ENCODE measurements around the gene SPAAR. TPM values are rescaled to one million over a fixed set of nuclear protein-coding genes. Genes with fewer than 3 reads are reported as not detected.

SPAAR gene
- total RNA-seq, 1 donor, result 0.72 TPM

- no peaks in the 10 kb centered on the region for H3K36me3 ChIP-seq (ENCODE audit: insufficient read depth, low read length)
- H3K4me3 ChIP-seq (ENCODE audit: insufficient read depth, low read length), result no peak overlapping the region
- peak; percentile 41 for DNase-seq (ENCODE audit: insufficient read length, low spot score, missing footprints)
- no peaks in the 10 kb centered on the region for H3K9me3 ChIP-seq (ENCODE audit: low read depth, low read length)
- no peaks in the 10 kb centered on the region for H3K27me3 ChIP-seq (ENCODE audit: insufficient read depth, low read length)
- no peak overlapping the region for H3K4me2 ChIP-seq (ENCODE audit: insufficient read depth, low read length)
- H3K27ac ChIP-seq (ENCODE audit: low read depth, low read length), result peak overlapping the region; percentile 53
- peak overlapping the region; percentile 13 for H2AFZ ChIP-seq (ENCODE audit: low read length)
- no peaks in the 10 kb centered on the region for H4K20me1 ChIP-seq (ENCODE audit: insufficient read depth, low read length)
- H3K79me2 ChIP-seq (ENCODE audit: insufficient read depth, low read length), result no peaks in the 10 kb centered on the region
- peaks cover 13% of the 10 kb centered on the region for H3K4me1 ChIP-seq (ENCODE audit: insufficient read depth, low read length)
- no peak for TF ChIP-seq CTCF (IDR thresholded peaks at IDR 0.05; ENCODE audit: extremely low read depth, low read depth, low read length)
Observed at GRCh38 chr9:35951736-35952135, 42.4 kb downstream of the SPAAR start.

- Histone ChIP-seq H3K79me2 (ENCODE audit: insufficient read depth, low read length) (no peaks in the 10 kb centered on the region), H3K4me2 (ENCODE audit: insufficient read depth, low read length) (no peak overlapping the region), H3K9me3 (ENCODE audit: low read depth, low read length) (no peaks in the 10 kb centered on the region), H3K4me3 (ENCODE audit: insufficient read depth, low read length) (no peak overlapping the region), H3K4me1 (ENCODE audit: insufficient read depth, low read length) (peaks cover 13% of the 10 kb centered on the region), H3K36me3 (ENCODE audit: insufficient read depth, low read length) (no peaks in the 10 kb centered on the region), H3K27ac (ENCODE audit: low read depth, low read length) (no peak overlapping the region), H4K20me1 (ENCODE audit: insufficient read depth, low read length) (no peaks in the 10 kb centered on the region), H3K27me3 (ENCODE audit: insufficient read depth, low read length) (no peaks in the 10 kb centered on the region), H2AFZ (ENCODE audit: low read length) (peak overlapping the region; percentile 86)
- DNase-seq (ENCODE audit: insufficient read length, low spot score, missing footprints), result no peak
- TF ChIP-seq CTCF (IDR thresholded peaks at IDR 0.05; ENCODE audit: extremely low read depth, low read depth, low read length), result no peak
Observed at GRCh38 chr9:35952526-35953191, 43.4 kb downstream of the SPAAR start.

GRCh38 chr9:35954942-35955546, 45.8 kb downstream of the SPAAR start:
- Histone ChIP-seq H2AFZ (ENCODE audit: low read length) (peak overlapping the region; percentile 65), H3K79me2 (ENCODE audit: insufficient read depth, low read length) (no peaks in the 10 kb centered on the region), H3K9me3 (ENCODE audit: low read depth, low read length) (no peaks in the 10 kb centered on the region), H3K27me3 (ENCODE audit: insufficient read depth, low read length) (no peaks in the 10 kb centered on the region), H3K4me3 (ENCODE audit: insufficient read depth, low read length) (no peak overlapping the region), H3K27ac (ENCODE audit: low read depth, low read length) (no peak overlapping the region), H3K36me3 (ENCODE audit: insufficient read depth, low read length) (no peaks in the 10 kb centered on the region), H3K4me2 (ENCODE audit: insufficient read depth, low read length) (peak overlapping the region; percentile 45), H3K4me1 (ENCODE audit: insufficient read depth, low read length) (peaks cover 20% of the 10 kb centered on the region), H4K20me1 (ENCODE audit: insufficient read depth, low read length) (no peaks in the 10 kb centered on the region)
- DNase-seq (ENCODE audit: insufficient read length, low spot score, missing footprints), result peak; percentile 74
- peak; percentile 87 for TF ChIP-seq CTCF (IDR thresholded peaks at IDR 0.05; ENCODE audit: extremely low read depth, low read depth, low read length)

GRCh38 chr9:35956651-35957050, 47.4 kb downstream of the SPAAR start:
- H3K36me3 ChIP-seq (ENCODE audit: insufficient read depth, low read length), result no peaks in the 10 kb centered on the region
- DNase-seq (ENCODE audit: insufficient read length, low spot score, missing footprints), result no peak
- no peak for TF ChIP-seq CTCF (IDR thresholded peaks at IDR 0.05; ENCODE audit: extremely low read depth, low read depth, low read length)

More at GRCh38 chr9:35956651-35957050, 47.4 kb downstream of the SPAAR start:
- Histone ChIP-seq H3K27ac (ENCODE audit: low read depth, low read length) (no peak overlapping the region), H4K20me1 (ENCODE audit: insufficient read depth, low read length) (no peaks in the 10 kb centered on the region), H3K4me1 (ENCODE audit: insufficient read depth, low read length) (peaks cover 27% of the 10 kb centered on the region), H3K4me3 (ENCODE audit: insufficient read depth, low read length) (no peak overlapping the region), H2AFZ (ENCODE audit: low read length) (no peak overlapping the region), H3K9me3 (ENCODE audit: low read depth, low read length) (no peaks in the 10 kb centered on the region), H3K79me2 (ENCODE audit: insufficient read depth, low read length) (no peaks in the 10 kb centered on the region), H3K4me2 (ENCODE audit: insufficient read depth, low read length) (no peak overlapping the region), H3K27me3 (ENCODE audit: insufficient read depth, low read length) (no peaks in the 10 kb centered on the region)
